K562 treated with DMSO at 1 percent for 24 hours (cell line): ENCODE results near the gene PWWP2B. TPM values are rescaled to one million over a fixed set of nuclear protein-coding genes. Genes with fewer than 3 reads are reported as not detected.

Source experiments
- total RNA-seq: library from RNA; unstranded; fragments of 300-600 nt; gene quantifications from 2 replicates; pipeline ENCODE4 v1.2.3, GENCODE V29; 2022; ENCODE audit warnings: low read depth; ENCODE audit not compliant: insufficient read depth

Gene PWWP2B
- total RNA-seq, result 10.0 and 12.5 TPM in 2 replicates

GRCh38 chr10:132397036-132397541 lies at the start of gene PWWP2B:
Gene PWWP2B, plus strand, starts transcription at chr10:132397200. Its CDS starts 27 bp downstream, at chr10:132397227.

Other genes with a start within 250 kb of the PWWP2B start
- gene DPYSL4, start 210.3 kb upstream of the PWWP2B start, total RNA-seq, result 0.25 TPM in 2 replicates
- gene STK32C, start 89.2 kb upstream of the PWWP2B start, total RNA-seq, result 23.5 and 25.5 TPM in 2 replicates
- 2.2 and 3.1 TPM in 2 replicates for gene LRRC27, start 65.0 kb upstream of the PWWP2B start, total RNA-seq
- gene INPP5A, start 140.6 kb downstream of the PWWP2B start, total RNA-seq, result 7.0 and 9.0 TPM in 2 replicates